Body of pancreas (tissue), 4 donors: ENCODE measurements around the gene SLC10A7. TPM values are rescaled to one million over a fixed set of nuclear protein-coding genes. Genes with fewer than 3 reads are reported as not detected.
A peak's percentile ranks its signal among the peaks of the same experiment; 100 is the strongest.

ENCODE experiments used
- ATAC-seq: fragments of 150-250 bp; one replicate; pipeline ENCODE4 v1.9.1; 2016
- DNase-seq, 4 donors: peaks; one replicate each; pipeline ENCODE4 v3.0.0-alpha.2; 2019
- H3K27ac ChIP-seq, 4 donors: fragments of 200-600 bp; sonication (generic); 1 replicate in 3 of 4; 2 replicates in 1 of 4; pipeline versions ENCODE4 v1.5.1 to v1.6.1; 2016 to 2019; ENCODE audit warnings: mild to moderate bottlenecking in 1 of 4, mixed read lengths in 1 of 4, moderate library complexity in 1 of 4
- H3K27me3 ChIP-seq, 2 donors: fragments of 200-600 bp; sonication (generic); one replicate each; pipeline ENCODE4 v1.6.0; 2016; ENCODE audit warnings: mild to moderate bottlenecking in 1 of 2
- H3K36me3 ChIP-seq, 2 donors: fragments of 200-600 bp; sonication (generic); replicated peaks in 1 of 2; 2 replicates each; pipeline ENCODE4 v1.5.1; 2016; ENCODE audit warnings: low read depth in 2 of 2; ENCODE audit not compliant: insufficient read depth in 1 of 2
- H3K4me1 ChIP-seq: fragments of 200-600 bp; sonication (generic); one replicate; pipeline ENCODE4 v1.6.0; 2016
- H3K4me3 ChIP-seq, 2 donors: fragments of 200-600 bp; sonication (generic); 1 replicate in 1 of 2; 2 replicates in 1 of 2; pipeline ENCODE4 v1.5.1; 2016 to 2019
- H3K9me3 ChIP-seq, 3 donors: fragments of 200-600 bp; sonication (generic); 1 replicate in 2 of 3; 2 replicates in 1 of 3; pipeline ENCODE4 v1.5.1; 2016
- CTCF ChIP-seq, 7 experiments: fragments of 450-650 bp in 4 of 7; fragments of 200-600 bp in 3 of 7; sonication (generic) in 3 of 7; IDR thresholded peaks; one replicate each; pipeline ENCODE4 v1.5.1; 2016 to 2019; ENCODE audit warnings: antibody characterized with exemption in 7 of 7
- POLR2A ChIP-seq, 3 donors: fragments of 450-650 bp; IDR thresholded peaks; one replicate each; pipeline ENCODE4 v1.6.1; 2016; ENCODE audit warnings: antibody characterized with exemption in 3 of 3, mild to moderate bottlenecking in 2 of 3
- WGBS, 2 donors: methylation state at CpG; one replicate each; pipeline ENCODE4 v1.1.5; 2017; 5-methylcytosine and 5-hydroxymethylcytosine counted together
- intact Hi-C: fragments of 100-400 bp; cut with DNase I; formaldehyde crosslinking; loops from one replicate; pipeline ENCODE4 v1.15.1; 2023
- total RNA-seq, 2 donors: library from RNA; depleted of rRNA; stranded (reverse); fragments of >200 nt; gene quantifications; one replicate each; pipeline ENCODE4 v1.1.0, GENCODE V29; 2016

Gene SLC10A7
- total RNA-seq, 2 donors from 2014 or later = 10.4 to 13.5 TPM

DNA sequence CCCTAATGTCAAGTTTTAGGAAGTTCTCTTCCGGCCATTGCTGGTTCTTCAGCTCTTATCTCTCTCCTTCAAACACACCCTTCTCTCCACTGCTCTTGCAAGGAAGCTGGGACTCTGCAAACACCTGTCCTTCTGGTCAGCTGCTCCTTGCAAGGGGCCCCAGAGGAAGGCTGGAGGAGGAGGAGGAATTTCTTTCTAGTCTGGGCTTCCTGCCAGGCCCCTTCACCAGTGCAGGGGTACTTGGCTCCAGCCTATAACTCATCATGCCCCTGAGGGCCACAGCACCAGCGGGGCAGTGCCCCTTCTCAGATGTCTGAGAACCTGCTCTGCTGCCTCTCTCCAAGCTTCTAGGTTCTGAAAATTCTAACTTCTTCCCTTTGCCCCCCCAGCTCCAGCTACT lies 260.7 kb downstream of the SLC10A7 start:
- Histone ChIP-seq H3K27ac (no peak overlapping the region), H3K27me3 (no peaks in the 10 kb centered on the region), H3K36me3 (no peaks in the 10 kb centered on the region), H3K4me1 (no peaks in the 10 kb centered on the region), H3K9me3 (no peaks in the 10 kb centered on the region), H3K4me3 (no peak overlapping the region)
- no peak for TF ChIP-seq CTCF (IDR thresholded peaks at IDR 0.05)
- no peak for TF ChIP-seq POLR2A (IDR thresholded peaks at IDR 0.05)
- 95 to 100% methylated on average over 2 of the region's 2 CpGs for WGBS, 2 donors
- ATAC-seq = no peak
- intact Hi-C loops = no loop called here
- no peak for DNase-seq

GRCh38 chr4:146260521-146260920 lies 261.2 kb downstream of the SLC10A7 start:
- no peaks in the 10 kb centered on the region for H3K36me3 ChIP-seq
- no peaks in the 10 kb centered on the region for H3K9me3 ChIP-seq
- no peak overlapping the region for H3K4me3 ChIP-seq
- no peaks in the 10 kb centered on the region for H3K4me1 ChIP-seq
- intact Hi-C loops = no loop called here
- WGBS, 2 donors = 76 to 78% methylated on average over 4 of the region's 4 CpGs
- no peak for TF ChIP-seq POLR2A (IDR thresholded peaks at IDR 0.05)
- no peak for ATAC-seq
- no peak overlapping the region for H3K27ac ChIP-seq
- H3K27me3 ChIP-seq = no peaks in the 10 kb centered on the region
- no peak for DNase-seq

DNA sequence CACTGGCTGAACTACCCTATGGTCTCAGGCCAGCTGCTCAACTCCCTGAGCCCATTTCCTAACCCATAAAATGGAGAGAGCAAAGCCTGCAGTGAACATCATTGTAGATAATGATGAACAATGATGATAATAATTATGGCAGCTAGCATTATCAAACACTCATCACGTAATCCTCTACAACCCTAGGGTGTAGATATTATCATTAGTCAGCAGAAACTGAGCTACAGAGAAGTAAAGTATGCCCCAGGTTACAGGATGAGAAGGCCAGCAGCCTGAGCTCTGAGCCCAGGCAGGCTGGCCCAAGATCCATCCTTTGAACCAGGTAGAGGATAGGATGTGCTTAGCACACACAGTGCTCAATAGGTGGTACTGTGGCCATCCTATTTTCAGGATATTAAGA lies 264.2 kb downstream of the SLC10A7 start:
- Histone ChIP-seq H3K4me3 (no peak overlapping the region), H3K36me3 (no peaks in the 10 kb centered on the region), H3K4me1 (no peaks in the 10 kb centered on the region), H3K9me3 (no peaks in the 10 kb centered on the region), H3K27me3 (no peaks in the 10 kb centered on the region), H3K27ac (no peak overlapping the region)
- TF ChIP-seq POLR2A (IDR thresholded peaks at IDR 0.05) (no peak), CTCF (IDR thresholded peaks at IDR 0.05) (no peak)
- 83 to 100% methylated on average over 1 of the region's 1 CpG for WGBS, 2 donors
- intact Hi-C loops = no loop called here
- ATAC-seq (no peak), DNase-seq (no peak)

GRCh38 chr4:146256328-146256727 lies 265.4 kb downstream of the SLC10A7 start:
- no peak for TF ChIP-seq CTCF (IDR thresholded peaks at IDR 0.05)
- no peak for TF ChIP-seq POLR2A (IDR thresholded peaks at IDR 0.05)
- Histone ChIP-seq H3K9me3 (no peaks in the 10 kb centered on the region), H3K27me3 (no peaks in the 10 kb centered on the region), H3K36me3 (no peaks in the 10 kb centered on the region), H3K27ac (peak overlapping the region in 1 of 4 donors; percentile 3), H3K4me1 (no peaks in the 10 kb centered on the region), H3K4me3 (no peak overlapping the region)
- DNase-seq = no peak
- intact Hi-C loops = no loop called here
- ATAC-seq = no peak
- 52 to 56% methylated on average over 1 of the region's 1 CpG for WGBS, 2 donors

GRCh38 chr4:146255874-146256273 lies 265.9 kb downstream of the SLC10A7 start:
- H3K27ac ChIP-seq = no peak overlapping the region
- no peaks in the 10 kb centered on the region for H3K36me3 ChIP-seq
- no peaks in the 10 kb centered on the region for H3K27me3 ChIP-seq
- H3K4me3 ChIP-seq = no peak overlapping the region
- ATAC-seq (peak; percentile 27), DNase-seq (no peak)
- intact Hi-C loops = no loop called here
- TF ChIP-seq CTCF (IDR thresholded peaks at IDR 0.05) (no peak), POLR2A (IDR thresholded peaks at IDR 0.05) (no peak)
- WGBS, 2 donors = 49 to 50% methylated on average over 3 of the region's 3 CpGs
- no peaks in the 10 kb centered on the region for H3K9me3 ChIP-seq
- no peaks in the 10 kb centered on the region for H3K4me1 ChIP-seq
